ENCODE measurements around the gene PXDN.

PXDN gene

GRCh38 chr2:1746174-1747064 is 2.1 kb upstream of the PXDN start:
- H3K27ac ChIP-seq (ENCODE audit: low read length), result no peak overlapping the region
- ATAC-seq (ENCODE audit: insufficient read depth, low read depth) (no peak), DNase-seq (no peak)
- H3K9me3 ChIP-seq (ENCODE audit: insufficient read depth, low read length, severe bottlenecking), result no peaks in the 10 kb centered on the region
- H3K9ac ChIP-seq (ENCODE audit: low read depth, low read length), result no peak overlapping the region
- no peaks in the 10 kb centered on the region for H3K27me3 ChIP-seq (ENCODE audit: insufficient read depth, low read length, poor library complexity)
- no peaks in the 10 kb centered on the region for H3K4me1 ChIP-seq (ENCODE audit: insufficient read depth, low read length)
- no peak overlapping the region for H3K4me3 ChIP-seq (ENCODE audit: low read depth in 1 of 2, low read length in 2 of 2)
- no peaks in the 10 kb centered on the region for H3K36me3 ChIP-seq (ENCODE audit: insufficient read depth, low read length)
- H2AFZ ChIP-seq (ENCODE audit: low read depth, low read length), result no peak overlapping the region
- no peaks in the 10 kb centered on the region for H4K20me1 ChIP-seq (ENCODE audit: insufficient read depth, low read length)
- TF ChIP-seq CTCF (IDR thresholded peaks at IDR 0.05; ENCODE audit: borderline replicate concordance, extremely low read depth, low read length, poor library complexity, severe bottlenecking) (no peak), EZH2 (IDR thresholded peaks at IDR 0.05; ENCODE audit: borderline replicate concordance, low read depth, low read length, severe bottlenecking) (no peak)
- H3K4me2 ChIP-seq (ENCODE audit: insufficient read depth, low read length), result no peak overlapping the region
- H3K79me2 ChIP-seq (ENCODE audit: insufficient read depth, low read length), result no peaks in the 10 kb centered on the region

- Histone ChIP-seq H3K27me3 (ENCODE audit: insufficient read depth, low read length, poor library complexity) (no peaks in the 10 kb centered on the region), H4K20me1 (ENCODE audit: insufficient read depth, low read length) (no peaks in the 10 kb centered on the region), H2AFZ (ENCODE audit: low read depth, low read length) (no peak overlapping the region), H3K27ac (ENCODE audit: low read length) (no peak overlapping the region), H3K79me2 (ENCODE audit: insufficient read depth, low read length) (no peaks in the 10 kb centered on the region), H3K4me3 (ENCODE audit: low read depth in 1 of 2, low read length in 2 of 2) (no peak overlapping the region), H3K36me3 (ENCODE audit: insufficient read depth, low read length) (no peaks in the 10 kb centered on the region), H3K9me3 (ENCODE audit: insufficient read depth, low read length, severe bottlenecking) (no peaks in the 10 kb centered on the region), H3K9ac (ENCODE audit: low read depth, low read length) (no peak overlapping the region), H3K4me2 (ENCODE audit: insufficient read depth, low read length) (no peak overlapping the region), H3K4me1 (ENCODE audit: insufficient read depth, low read length) (no peaks in the 10 kb centered on the region)
- no peak for DNase-seq
- TF ChIP-seq EZH2 (IDR thresholded peaks at IDR 0.05; ENCODE audit: borderline replicate concordance, low read depth, low read length, severe bottlenecking) (no peak), CTCF (IDR thresholded peaks at IDR 0.05; ENCODE audit: borderline replicate concordance, extremely low read depth, low read length, poor library complexity, severe bottlenecking) (no peak)
- no peak for ATAC-seq (ENCODE audit: insufficient read depth, low read depth)
Observed at GRCh38 chr2:1745171-1746023, 1.1 kb upstream of the PXDN start.

- H3K79me2 ChIP-seq (ENCODE audit: insufficient read depth, low read length), result no peaks in the 10 kb centered on the region
- TF ChIP-seq EZH2 (IDR thresholded peaks at IDR 0.05; ENCODE audit: borderline replicate concordance, low read depth, low read length, severe bottlenecking), result no peak
- ATAC-seq (ENCODE audit: insufficient read depth, low read depth), result no peak
- no peak for DNase-seq
- no peaks in the 10 kb centered on the region for H3K4me1 ChIP-seq (ENCODE audit: insufficient read depth, low read length)
- H3K27ac ChIP-seq (ENCODE audit: low read length), result no peak overlapping the region
- H2AFZ ChIP-seq (ENCODE audit: low read depth, low read length), result no peak overlapping the region
- no peaks in the 10 kb centered on the region for H3K36me3 ChIP-seq (ENCODE audit: insufficient read depth, low read length)
- no peaks in the 10 kb centered on the region for H4K20me1 ChIP-seq (ENCODE audit: insufficient read depth, low read length)
- H3K4me2 ChIP-seq (ENCODE audit: insufficient read depth, low read length), result no peak overlapping the region
- H3K9me3 ChIP-seq (ENCODE audit: insufficient read depth, low read length, severe bottlenecking), result no peaks in the 10 kb centered on the region
- no peak overlapping the region for H3K4me3 ChIP-seq (ENCODE audit: low read depth in 1 of 2, low read length in 2 of 2)
- H3K9ac ChIP-seq (ENCODE audit: low read depth, low read length), result no peak overlapping the region
- H3K27me3 ChIP-seq (ENCODE audit: insufficient read depth, low read length, poor library complexity), result no peaks in the 10 kb centered on the region
Observed at GRCh38 chr2:1744151-1744445, 217 bp downstream of the PXDN start.
